D721Med (cell line): ENCODE measurements around the gene SIX3.
A peak's percentile ranks its signal among the peaks of the same experiment; 100 is the strongest.

ENCODE experiments used
- DNase-seq: peaks from one replicate; pipeline ENCODE4 v3.0.0; 2011; ENCODE audit warnings: low spot score; ENCODE audit not compliant: insufficient read length
- FAIRE-seq: peaks from 2 replicates; lab custom pipeline; 2011; peaks lifted over from hg19 to GRCh38; lab: Jason Lieb, UNC
- TF ChIP-seq, protein P1 (sequence below): IDR thresholded peaks from 2 replicates; pipeline ENCODE4 v1.5.1; 2012; ENCODE audit warnings: mild to moderate bottlenecking, control low read depth; ENCODE audit not compliant: insufficient read depth; ENCODE audit errors: missing control alignments

The SIX3 gene

DNA sequence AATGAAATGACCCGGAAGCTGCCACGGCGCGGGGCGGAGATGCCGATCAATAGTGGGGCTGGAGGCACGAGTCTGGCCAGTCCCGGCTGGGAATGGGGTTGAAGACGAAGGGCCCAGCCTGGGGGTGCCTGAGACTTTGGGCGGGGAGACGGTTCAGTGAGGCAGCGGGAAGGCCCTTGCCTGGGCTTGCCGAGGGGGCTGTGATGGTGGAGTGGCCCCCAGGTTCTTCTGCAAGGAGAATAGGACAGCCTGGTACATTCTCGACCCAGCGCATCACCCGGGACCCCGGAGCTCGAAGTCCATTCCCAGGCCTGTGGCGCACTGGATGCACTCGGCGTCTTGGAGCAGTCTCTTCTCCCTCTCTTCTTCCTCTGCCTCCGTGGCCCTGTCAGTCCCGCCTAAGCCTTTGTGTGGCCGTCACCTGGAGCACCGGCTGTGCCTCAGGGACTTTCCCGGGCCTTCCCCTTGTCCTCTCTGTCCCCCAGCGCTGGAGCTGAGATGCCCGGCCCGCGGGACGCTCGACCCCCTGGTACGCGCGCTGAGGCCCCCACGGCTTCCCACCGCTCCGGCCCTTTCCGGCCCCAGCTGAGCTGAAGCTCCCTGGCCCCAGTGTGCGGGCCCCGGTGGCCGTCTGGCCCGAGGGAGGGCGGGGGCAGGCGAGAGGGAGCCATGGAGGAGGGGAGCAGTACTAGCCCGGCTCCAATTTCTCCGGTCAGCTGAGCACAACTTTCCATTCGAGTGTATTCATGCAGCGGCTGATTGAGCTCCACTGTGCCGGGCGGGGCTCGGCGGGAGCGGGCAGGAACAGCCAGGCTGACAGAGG is 8.0 kb downstream of the SIX3 start:
- DNase-seq, result no peak
- FAIRE-seq, result no peak
- TF ChIP-seq, protein P1, sequence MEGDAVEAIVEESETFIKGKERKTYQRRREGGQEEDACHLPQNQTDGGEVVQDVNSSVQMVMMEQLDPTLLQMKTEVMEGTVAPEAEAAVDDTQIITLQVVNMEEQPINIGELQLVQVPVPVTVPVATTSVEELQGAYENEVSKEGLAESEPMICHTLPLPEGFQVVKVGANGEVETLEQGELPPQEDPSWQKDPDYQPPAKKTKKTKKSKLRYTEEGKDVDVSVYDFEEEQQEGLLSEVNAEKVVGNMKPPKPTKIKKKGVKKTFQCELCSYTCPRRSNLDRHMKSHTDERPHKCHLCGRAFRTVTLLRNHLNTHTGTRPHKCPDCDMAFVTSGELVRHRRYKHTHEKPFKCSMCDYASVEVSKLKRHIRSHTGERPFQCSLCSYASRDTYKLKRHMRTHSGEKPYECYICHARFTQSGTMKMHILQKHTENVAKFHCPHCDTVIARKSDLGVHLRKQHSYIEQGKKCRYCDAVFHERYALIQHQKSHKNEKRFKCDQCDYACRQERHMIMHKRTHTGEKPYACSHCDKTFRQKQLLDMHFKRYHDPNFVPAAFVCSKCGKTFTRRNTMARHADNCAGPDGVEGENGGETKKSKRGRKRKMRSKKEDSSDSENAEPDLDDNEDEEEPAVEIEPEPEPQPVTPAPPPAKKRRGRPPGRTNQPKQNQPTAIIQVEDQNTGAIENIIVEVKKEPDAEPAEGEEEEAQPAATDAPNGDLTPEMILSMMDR, result no peak

DNA sequence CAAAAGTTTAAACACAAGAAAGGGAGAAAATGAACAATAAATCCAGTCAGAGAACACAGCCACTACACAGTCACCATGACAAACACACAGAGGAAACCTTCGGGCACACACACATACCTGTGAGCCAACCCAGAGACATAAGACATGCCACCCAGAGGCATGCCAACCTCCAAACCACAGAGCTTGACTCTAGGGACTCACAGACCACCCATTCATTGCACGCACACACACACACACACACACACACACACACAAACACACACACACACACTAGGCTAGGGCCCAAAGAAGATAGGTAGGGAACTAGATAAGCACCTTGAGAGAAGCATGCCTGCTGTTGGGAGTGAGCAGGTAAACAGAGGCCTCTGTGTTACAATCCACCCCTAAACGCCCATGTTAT is 9.1 kb downstream of the SIX3 start:
- no peak for DNase-seq
- FAIRE-seq, result no peak

DNA sequence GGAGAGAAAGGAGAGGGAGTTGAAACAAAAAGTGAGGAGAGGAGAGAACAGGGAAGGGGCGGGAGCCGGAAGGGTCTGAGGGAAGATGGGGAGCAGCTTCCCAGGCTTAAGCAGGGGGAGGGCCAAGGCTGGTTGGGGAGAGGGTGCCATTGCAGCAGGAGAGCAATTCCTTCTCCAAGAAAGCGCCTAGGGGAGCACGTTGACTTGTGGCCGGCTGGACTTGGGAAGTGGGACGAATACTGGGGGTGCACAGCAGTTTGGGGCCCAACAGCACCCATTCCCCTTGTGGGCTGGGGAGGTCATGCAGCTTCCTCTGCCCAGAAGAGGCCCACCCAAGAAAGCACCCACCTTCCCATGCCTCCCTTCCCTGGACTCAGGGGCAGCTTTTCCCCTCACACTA is 9.6 kb downstream of the SIX3 start:
- FAIRE-seq (no peak), DNase-seq (no peak)
- TF ChIP-seq, protein P1, result no peak

More for the DNA sequence above, 9.1 kb downstream of the SIX3 start:
- TF ChIP-seq, protein P1, result no peak

DNA sequence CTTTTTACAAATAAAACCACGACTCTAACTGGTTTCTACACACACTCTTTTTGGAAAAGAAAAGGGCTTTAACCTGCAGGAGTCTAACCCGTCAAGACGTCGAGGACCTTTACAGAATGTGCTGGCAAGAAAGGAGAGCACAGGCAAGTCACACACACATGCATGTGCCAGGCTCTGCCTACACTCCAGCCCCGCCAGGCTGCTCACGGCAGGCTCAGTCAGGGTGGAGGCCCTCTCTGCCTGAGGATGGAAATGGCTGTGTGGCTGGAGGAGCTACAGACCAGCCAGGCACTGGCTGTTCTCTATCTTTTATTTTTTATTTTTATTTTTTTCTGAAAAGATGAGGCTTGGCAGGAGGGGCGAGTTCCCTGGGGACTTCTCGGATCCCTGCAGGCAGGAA is 10.2 kb downstream of the SIX3 start:
- DNase-seq (no peak), FAIRE-seq (no peak)
- TF ChIP-seq, protein P1, result no peak

DNA sequence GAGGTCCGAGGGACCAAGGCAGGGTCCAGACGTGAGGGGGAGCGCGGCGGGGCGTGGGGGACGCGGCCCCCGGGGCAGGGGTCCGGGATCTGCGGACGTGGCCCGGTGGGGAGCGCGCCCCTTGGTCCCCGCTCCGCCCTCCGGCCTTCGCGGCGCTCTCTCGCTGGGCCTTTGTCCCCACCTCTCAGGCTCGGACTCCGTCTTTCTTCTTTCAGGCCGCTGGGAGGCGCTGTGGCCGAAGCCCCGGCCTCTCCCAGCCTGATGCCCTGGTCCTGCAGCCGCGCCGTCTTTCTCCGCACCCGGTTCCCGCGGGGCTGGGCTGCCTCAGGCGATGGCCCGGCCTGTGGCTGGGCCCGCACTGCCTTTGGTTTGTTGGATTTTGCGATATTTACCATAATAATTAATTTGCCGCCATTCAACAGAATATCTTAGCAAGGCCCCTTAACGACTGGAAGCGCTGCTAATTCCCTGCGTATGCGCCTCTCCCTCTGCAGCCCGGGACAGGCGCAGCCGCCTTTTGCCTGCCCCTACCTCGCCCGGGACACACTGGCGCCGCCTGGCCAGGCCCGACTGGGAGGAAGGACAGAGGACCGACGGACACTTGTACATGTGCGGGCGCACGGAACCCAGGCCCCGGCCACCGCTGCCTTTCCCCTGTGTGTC is 10.8 kb downstream of the SIX3 start:
- DNase-seq, result peak; percentile 68
- no peak for FAIRE-seq
- TF ChIP-seq, protein P1, result peak; percentile 49

DNA sequence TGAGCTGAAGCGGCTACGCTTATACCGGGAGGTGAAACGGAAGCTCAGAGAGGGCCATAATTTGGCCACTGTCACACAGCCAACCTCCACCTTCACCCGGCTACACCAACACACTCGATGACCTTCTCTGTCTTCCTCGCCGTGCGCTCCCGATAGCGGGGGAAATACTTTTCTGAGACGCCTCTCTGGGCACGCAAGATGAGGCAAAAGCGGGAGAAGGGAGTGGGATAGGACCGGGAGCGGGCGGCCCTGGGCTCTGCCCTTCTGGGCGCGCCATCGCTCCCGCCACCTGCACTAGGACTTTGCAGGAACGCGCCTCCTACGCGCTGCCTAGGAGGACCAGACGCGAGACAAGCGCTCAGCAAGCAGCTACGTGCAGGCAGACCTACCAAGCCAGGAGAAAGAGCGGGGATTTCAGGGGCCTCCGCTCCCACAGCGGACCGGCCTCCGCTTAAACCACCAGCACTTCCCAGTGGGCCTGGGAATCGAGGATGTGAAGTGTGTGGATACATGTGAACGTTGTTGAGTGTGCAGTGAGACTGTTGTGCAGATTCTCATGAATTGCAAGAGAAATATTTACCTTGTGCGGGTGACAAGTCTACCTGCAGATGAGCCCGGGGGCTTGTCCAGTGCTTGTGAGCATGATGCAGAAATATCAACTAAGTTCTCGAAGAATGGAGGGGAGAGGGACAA is 11.4 kb downstream of the SIX3 start:
- DNase-seq (no peak), FAIRE-seq (no peak)
- TF ChIP-seq, protein P1, result no peak

DNA sequence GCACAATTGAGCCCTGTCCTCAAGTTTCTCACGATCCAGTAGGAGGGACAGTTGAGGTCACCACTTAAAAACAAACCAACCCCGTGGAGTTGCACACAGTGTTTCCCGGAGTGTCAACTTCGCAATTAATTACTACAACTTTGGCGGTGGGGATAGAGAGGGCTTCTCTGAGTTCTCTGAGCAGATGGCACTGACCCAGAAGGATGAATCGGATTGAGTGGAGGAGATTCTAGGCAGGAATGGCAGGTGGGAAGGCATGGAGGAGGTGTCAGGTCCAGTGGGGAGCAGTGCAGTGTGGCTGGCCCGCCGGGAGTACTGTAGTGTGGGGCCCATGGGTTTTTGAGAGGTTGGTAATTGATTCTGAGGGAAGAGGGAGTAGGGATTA is 12.0 kb downstream of the SIX3 start:
- FAIRE-seq (no peak), DNase-seq (no peak)
- TF ChIP-seq, protein P1, result no peak
